Thoracic aorta (tissue), 2 donors: Measurements from ENCODE around the gene LAMA5. TPM values are rescaled to one million over a fixed set of nuclear protein-coding genes. Genes with fewer than 3 reads are reported as not detected.
A peak's percentile ranks its signal among the peaks of the same experiment; 100 is the strongest.

ENCODE experiments used
- ATAC-seq: fragments of 150-250 bp; one replicate; pipeline ENCODE4 v1.8.0; 2017; ENCODE audit warnings: low read depth; ENCODE audit not compliant: insufficient number of reproducible peaks, low FRiP score
- DNase-seq: peaks from one replicate; pipeline ENCODE4 v3.0.0-alpha.2; 2020; ENCODE audit warnings: low spot score
- H3K27ac ChIP-seq, 2 donors: fragments of 200-600 bp; sonication (generic); 1 replicate in 1 of 2; 2 replicates in 1 of 2; pipeline ENCODE4 v1.5.1; 2016; ENCODE audit warnings: mild to moderate bottlenecking in 2 of 2, moderate library complexity in 2 of 2
- H3K27me3 ChIP-seq: fragments of 200-600 bp; sonication (generic); replicated peaks from 2 replicates; pipeline ENCODE4 v1.6.0; 2016; ENCODE audit warnings: mild to moderate bottlenecking; ENCODE audit not compliant: insufficient read depth
- H3K36me3 ChIP-seq: fragments of 200-600 bp; sonication (generic); one replicate; pipeline ENCODE4 v1.5.1; 2016
- H3K4me1 ChIP-seq, 2 donors: fragments of 200-600 bp; sonication (generic); 1 replicate in 1 of 2; 2 replicates in 1 of 2; pipeline versions ENCODE4 v1.5.1 to v1.6.0; 2016; ENCODE audit warnings: low read depth in 2 of 2, mild to moderate bottlenecking in 1 of 2; ENCODE audit not compliant: control insufficient read depth in 1 of 2
- H3K4me3 ChIP-seq: fragments of 200-600 bp; sonication (generic); 2 replicates; pipeline ENCODE4 v1.5.1; 2016; ENCODE audit warnings: mild to moderate bottlenecking
- H3K9me3 ChIP-seq: fragments of 200-600 bp; sonication (generic); 2 replicates; pipeline ENCODE4 v1.5.1; 2016
- CTCF ChIP-seq: fragments of 200-600 bp; sonication (generic); IDR thresholded peaks from one replicate; pipeline ENCODE4 v1.5.1; 2019; ENCODE audit warnings: antibody characterized with exemption
- total RNA-seq, 2 donors: library from RNA; depleted of rRNA; stranded (reverse); fragments of >200 nt; gene quantifications; one replicate each; pipeline versions ENCODE4 v1.1.0 to v1.2.3, GENCODE V29; 2016

LAMA5 gene
- total RNA-seq, 2 donors from 2014 or later: 289 to 333 TPM

- Histone ChIP-seq H3K4me1 (peaks cover 0 to 3% of the 10 kb centered on the region in 2 donors), H3K36me3 (no peaks in the 10 kb centered on the region), H3K4me3 (no peak overlapping the region), H3K27ac (no peak overlapping the region), H3K9me3 (no peaks in the 10 kb centered on the region), H3K27me3 (no peaks in the 10 kb centered on the region)
- no peak for TF ChIP-seq CTCF
- no peak for ATAC-seq
- no peak for DNase-seq
These were observed 45.3 kb upstream of the LAMA5 start for GRCh38 chr20:62412194-62413024.

GRCh38 chr20:62411479-62412193 lies 44.5 kb upstream of the LAMA5 start:
- H3K36me3 ChIP-seq: no peaks in the 10 kb centered on the region
- H3K27me3 ChIP-seq: no peaks in the 10 kb centered on the region
- no peak overlapping the region for H3K4me3 ChIP-seq
- TF ChIP-seq CTCF: no peak
- ATAC-seq (no peak), DNase-seq (no peak)
- H3K9me3 ChIP-seq: no peaks in the 10 kb centered on the region
- no peak overlapping the region for H3K27ac ChIP-seq
- H3K4me1 ChIP-seq: peaks cover 0 to 5% of the 10 kb centered on the region in 2 donors

GRCh38 chr20:62410746-62411478 lies 43.8 kb upstream of the LAMA5 start:
- TF ChIP-seq CTCF: no peak
- no peak for DNase-seq

GRCh38 chr20:62409931-62410745 lies 43.0 kb upstream of the LAMA5 start:
- peaks cover 12 to 20% of the 10 kb centered on the region in 2 donors for H3K4me1 ChIP-seq
- DNase-seq (no peak), ATAC-seq (no peak)
- no peaks in the 10 kb centered on the region for H3K27me3 ChIP-seq
- no peak for TF ChIP-seq CTCF
- no peaks in the 10 kb centered on the region for H3K36me3 ChIP-seq
- H3K9me3 ChIP-seq: no peaks in the 10 kb centered on the region
- H3K27ac ChIP-seq: no peak overlapping the region
- H3K4me3 ChIP-seq: peak overlapping the region; percentile 19

More at GRCh38 chr20:62410746-62411478, 43.8 kb upstream of the LAMA5 start:
- Histone ChIP-seq H3K27ac (no peak overlapping the region), H3K9me3 (no peaks in the 10 kb centered on the region), H3K4me1 (peaks cover 7 to 13% of the 10 kb centered on the region in 2 donors), H3K27me3 (no peaks in the 10 kb centered on the region), H3K36me3 (no peaks in the 10 kb centered on the region), H3K4me3 (no peak overlapping the region)
- ATAC-seq: no peak
